ENCODE measurements around the gene HS3ST4. TPM values are rescaled to one million over a fixed set of nuclear protein-coding genes. Genes with fewer than 3 reads are reported as not detected.

Gene HS3ST4
- total RNA-seq, 2 donors from 2014 or later, result 4.7 to 5.0 TPM

DNA sequence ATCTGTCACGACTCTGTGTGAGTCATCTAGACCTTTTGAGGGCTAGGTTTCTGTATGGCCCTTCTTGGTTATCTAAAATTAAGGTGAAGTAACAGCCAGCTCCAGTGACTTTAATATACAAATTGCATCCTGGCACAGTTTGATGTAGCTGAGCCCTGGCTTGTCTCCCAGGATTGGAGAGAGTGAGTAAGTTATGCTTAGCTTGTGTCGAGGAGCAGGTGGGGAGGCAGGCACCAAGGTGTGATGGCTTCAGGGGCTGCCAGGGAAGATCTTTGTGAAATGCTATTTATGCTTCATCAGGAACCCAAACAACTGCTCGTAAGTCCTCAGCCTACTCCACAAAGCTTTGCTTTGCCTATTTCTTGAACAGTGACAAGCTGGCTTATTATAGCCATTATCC is 261.2 kb downstream of the HS3ST4 start:
- Histone ChIP-seq H3K27ac (ENCODE audit: low read depth, low read length) (no peak overlapping the region), H3K4me1 (ENCODE audit: control insufficient read depth, insufficient read depth, low read length) (peaks cover 8% of the 10 kb centered on the region), H3K36me3 (ENCODE audit: control insufficient read depth, insufficient read depth, low read length) (no peaks in the 10 kb centered on the region), H3K27me3 (ENCODE audit: control insufficient read depth, insufficient read depth, low read length, poor library complexity, severe bottlenecking) (peaks cover 13% of the 10 kb centered on the region), H3K9ac (ENCODE audit: extremely low read depth, low read length, poor library complexity, severe bottlenecking) (no peak overlapping the region), H3K4me3 (ENCODE audit: low read length) (no peak overlapping the region), H3K9me3 (ENCODE audit: control insufficient read depth, low read length) (no peaks in the 10 kb centered on the region)
- DNase-seq, result no peak
- 93% methylated on average over 3 of the region's 3 CpGs; no CpG with 5 or more reads in 1 of the 2 experiments for WGBS, 2 experiments (ENCODE audit: insufficient coverage in 1 of 2, insufficient read length in 1 of 2)
- peaks cover 53% of the 10 kb centered on the region for H3K27me3 Mint-ChIP-seq (ENCODE audit: insufficient read depth)
- TF ChIP-seq, protein P1, sequence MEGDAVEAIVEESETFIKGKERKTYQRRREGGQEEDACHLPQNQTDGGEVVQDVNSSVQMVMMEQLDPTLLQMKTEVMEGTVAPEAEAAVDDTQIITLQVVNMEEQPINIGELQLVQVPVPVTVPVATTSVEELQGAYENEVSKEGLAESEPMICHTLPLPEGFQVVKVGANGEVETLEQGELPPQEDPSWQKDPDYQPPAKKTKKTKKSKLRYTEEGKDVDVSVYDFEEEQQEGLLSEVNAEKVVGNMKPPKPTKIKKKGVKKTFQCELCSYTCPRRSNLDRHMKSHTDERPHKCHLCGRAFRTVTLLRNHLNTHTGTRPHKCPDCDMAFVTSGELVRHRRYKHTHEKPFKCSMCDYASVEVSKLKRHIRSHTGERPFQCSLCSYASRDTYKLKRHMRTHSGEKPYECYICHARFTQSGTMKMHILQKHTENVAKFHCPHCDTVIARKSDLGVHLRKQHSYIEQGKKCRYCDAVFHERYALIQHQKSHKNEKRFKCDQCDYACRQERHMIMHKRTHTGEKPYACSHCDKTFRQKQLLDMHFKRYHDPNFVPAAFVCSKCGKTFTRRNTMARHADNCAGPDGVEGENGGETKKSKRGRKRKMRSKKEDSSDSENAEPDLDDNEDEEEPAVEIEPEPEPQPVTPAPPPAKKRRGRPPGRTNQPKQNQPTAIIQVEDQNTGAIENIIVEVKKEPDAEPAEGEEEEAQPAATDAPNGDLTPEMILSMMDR (conservative IDR thresholded peaks at IDR 0.05), result no peak
- no peak overlapping the region for H3K27ac Mint-ChIP-seq
- no peaks in the 10 kb centered on the region for H3K36me3 Mint-ChIP-seq (ENCODE audit: low read depth)
- H3K4me1 Mint-ChIP-seq, result peaks cover 14% of the 10 kb centered on the region
- no peak overlapping the region for H3K4me3 Mint-ChIP-seq
- H3K9me3 Mint-ChIP-seq, result peaks cover 7% of the 10 kb centered on the region

DNA sequence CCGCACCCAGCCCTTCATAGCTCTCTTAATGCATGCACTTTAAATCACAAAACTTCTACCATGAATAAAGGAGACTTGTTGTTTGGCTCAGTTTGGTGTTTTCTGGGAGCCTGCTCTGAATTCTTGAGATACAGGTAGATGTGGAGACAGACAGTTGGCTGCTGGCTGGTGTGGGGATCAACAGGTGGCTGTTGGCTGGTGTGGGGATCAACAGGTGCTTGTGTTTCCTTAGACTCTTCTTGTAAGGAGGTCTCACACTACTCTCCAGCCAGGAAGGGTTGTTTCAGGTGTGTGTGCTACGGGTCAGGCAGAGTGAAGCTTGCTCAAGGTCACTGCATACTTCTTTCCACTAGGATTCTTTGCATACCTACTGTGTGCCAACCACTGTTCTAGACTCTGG is 265.9 kb downstream of the HS3ST4 start:
- H3K4me3 ChIP-seq (ENCODE audit: low read length), result no peak overlapping the region
- 100% methylated on average over 1 to 2 of the region's 2 CpGs for WGBS, 2 experiments (ENCODE audit: insufficient coverage in 1 of 2, insufficient read length in 1 of 2)
- H3K4me1 ChIP-seq (ENCODE audit: control insufficient read depth, insufficient read depth, low read length), result no peaks in the 10 kb centered on the region
- H3K4me3 Mint-ChIP-seq, result no peak overlapping the region
- no peak overlapping the region for H3K27ac ChIP-seq (ENCODE audit: low read depth, low read length)
- H3K9me3 ChIP-seq (ENCODE audit: control insufficient read depth, low read length), result no peaks in the 10 kb centered on the region
- no peak overlapping the region for H3K27ac Mint-ChIP-seq
- peaks cover 14% of the 10 kb centered on the region for H3K9me3 Mint-ChIP-seq
- DNase-seq, result no peak
- peaks cover 56% of the 10 kb centered on the region for H3K27me3 Mint-ChIP-seq (ENCODE audit: insufficient read depth)
- H3K4me1 Mint-ChIP-seq, result no peaks in the 10 kb centered on the region
- no peaks in the 10 kb centered on the region for H3K36me3 Mint-ChIP-seq (ENCODE audit: low read depth)
- H3K27me3 ChIP-seq (ENCODE audit: control insufficient read depth, insufficient read depth, low read length, poor library complexity, severe bottlenecking), result peaks cover 13% of the 10 kb centered on the region
- H3K36me3 ChIP-seq (ENCODE audit: control insufficient read depth, insufficient read depth, low read length), result no peaks in the 10 kb centered on the region
- H3K9ac ChIP-seq (ENCODE audit: extremely low read depth, low read length, poor library complexity, severe bottlenecking), result no peak overlapping the region
- TF ChIP-seq, protein P1 (conservative IDR thresholded peaks at IDR 0.05), result no peak

DNA sequence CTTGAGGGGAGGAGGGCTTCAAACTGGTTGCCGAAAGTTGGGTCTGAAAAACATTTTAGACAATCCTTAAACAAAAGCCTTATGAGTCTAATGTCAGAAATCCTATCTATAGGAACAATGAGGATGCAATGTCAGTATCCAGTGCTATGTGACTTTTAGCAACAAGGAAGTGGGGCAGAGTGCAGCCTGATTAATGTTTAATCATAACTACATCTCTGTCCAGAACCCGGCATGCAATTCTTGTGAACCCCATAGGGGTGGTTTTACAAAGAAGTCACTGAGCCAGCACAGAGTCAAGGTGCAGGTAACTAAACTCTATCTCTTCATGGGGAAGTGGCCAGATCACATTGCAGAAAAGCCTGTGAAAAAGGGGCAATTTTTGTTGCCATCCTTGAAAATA is 267.5 kb downstream of the HS3ST4 start:
- Histone ChIP-seq H3K27ac (ENCODE audit: low read depth, low read length) (no peak overlapping the region), H3K36me3 (ENCODE audit: control insufficient read depth, insufficient read depth, low read length) (no peaks in the 10 kb centered on the region), H3K9me3 (ENCODE audit: control insufficient read depth, low read length) (no peaks in the 10 kb centered on the region), H3K9ac (ENCODE audit: extremely low read depth, low read length, poor library complexity, severe bottlenecking) (no peak overlapping the region), H3K4me1 (ENCODE audit: control insufficient read depth, insufficient read depth, low read length) (no peaks in the 10 kb centered on the region), H3K4me3 (ENCODE audit: low read length) (no peak overlapping the region), H3K27me3 (ENCODE audit: control insufficient read depth, insufficient read depth, low read length, poor library complexity, severe bottlenecking) (no peaks in the 10 kb centered on the region)
- Mint-ChIP-seq H3K4me3 (no peak overlapping the region), H3K9me3 (peaks cover 10% of the 10 kb centered on the region), H3K27ac (no peak overlapping the region), H3K36me3 (ENCODE audit: low read depth) (no peaks in the 10 kb centered on the region), H3K4me1 (no peaks in the 10 kb centered on the region), H3K27me3 (ENCODE audit: insufficient read depth) (peaks cover 41% of the 10 kb centered on the region)
- WGBS, 2 experiments (ENCODE audit: insufficient coverage in 1 of 2, insufficient read length in 1 of 2), result 91 to 100% methylated on average over 2 of the region's 2 CpGs
- TF ChIP-seq, protein P1 (conservative IDR thresholded peaks at IDR 0.05), result no peak
- no peak for DNase-seq
